GM13977 (cell line): ENCODE results near the gene ZHX3.

Source experiments
- DNase-seq: peaks from one replicate; pipeline ENCODE4 v3.0.0; 2012; ENCODE audit warnings: low spot score
- CTCF ChIP-seq: IDR thresholded peaks from 2 replicates; pipeline ENCODE4 v1.5.1; 2012; ENCODE audit warnings: mild to moderate bottlenecking, control low read depth; ENCODE audit not compliant: insufficient read depth; ENCODE audit errors: extremely low read depth, missing control alignments
- in situ Hi-C: fragments of 300-500 bp; cut with MboI; formaldehyde crosslinking; loops from one replicate; pipeline ENCODE4 v1.12.0; 2022; ENCODE audit warnings: low sequenced_read_pairs, low pct_unique_long_range_greater_than_20kb, mixed read lengths, inconsistent platforms; ENCODE audit not compliant: unreplicated experiment

Gene ZHX3

GRCh38 chr20:41255655-41256054 lies 61.9 kb downstream of the ZHX3 start:
- no peak for TF ChIP-seq CTCF
- no peak for DNase-seq
- in situ Hi-C loops, result no loop called here

- peak; percentile 9 for TF ChIP-seq CTCF
- peak; percentile 66 for DNase-seq
- in situ Hi-C loops, result no loop called here
Measured at GRCh38 chr20:41249411-41250281, 67.9 kb downstream of the ZHX3 start.

GRCh38 chr20:41248368-41249024 lies 69.0 kb downstream of the ZHX3 start:
- in situ Hi-C loops, result no loop called here

GRCh38 chr20:41247523-41248367 lies 69.8 kb downstream of the ZHX3 start:
- no peak for TF ChIP-seq CTCF
- in situ Hi-C loops, result no loop called here
- DNase-seq, result no peak

More at GRCh38 chr20:41248368-41249024, 69.0 kb downstream of the ZHX3 start:
- TF ChIP-seq CTCF, result no peak
- DNase-seq, result no peak

GRCh38 chr20:41245086-41245707 lies 72.3 kb downstream of the ZHX3 start:
- in situ Hi-C loops, result no loop called here
- TF ChIP-seq CTCF, result no peak
- DNase-seq, result no peak

- in situ Hi-C loops, result no loop called here
- DNase-seq, result no peak
- no peak for TF ChIP-seq CTCF
Measured at GRCh38 chr20:41242807-41243206, 74.7 kb downstream of the ZHX3 start.
